Measurements from ENCODE around the gene SEC14L3. TPM values are rescaled to one million over a fixed set of nuclear protein-coding genes. Genes with fewer than 3 reads are reported as not detected.

Gene SEC14L3
- total RNA-seq, 1 donor from 2014 or later, result not detected

- no peaks in the 10 kb centered on the region for H3K9me3 Mint-ChIP-seq (ENCODE audit: unreplicated experiment)
- H3K4me1 Mint-ChIP-seq (ENCODE audit: unreplicated experiment), result no peaks in the 10 kb centered on the region
- H3K4me3 Mint-ChIP-seq (ENCODE audit: unreplicated experiment), result no peak overlapping the region
- H3K36me3 Mint-ChIP-seq (ENCODE audit: unreplicated experiment), result no peaks in the 10 kb centered on the region
- no peak overlapping the region for H3K27ac Mint-ChIP-seq (ENCODE audit: unreplicated experiment)
- peaks cover 16% of the 10 kb centered on the region for H3K27me3 Mint-ChIP-seq (ENCODE audit: unreplicated experiment)
- DNase-seq (ENCODE audit: extremely low spot score, unreplicated experiment), result no peak
- TF ChIP-seq CTCF (IDR thresholded peaks at IDR 0.05), result no peak
Measured at GRCh38 chr22:30439226-30439625, 32.6 kb downstream of the SEC14L3 start.

- H3K27me3 Mint-ChIP-seq (ENCODE audit: unreplicated experiment), result peaks cover 16% of the 10 kb centered on the region
- no peak for DNase-seq (ENCODE audit: extremely low spot score, unreplicated experiment)
- no peak for TF ChIP-seq CTCF (IDR thresholded peaks at IDR 0.05)
- H3K9me3 Mint-ChIP-seq (ENCODE audit: unreplicated experiment), result no peaks in the 10 kb centered on the region
- H3K36me3 Mint-ChIP-seq (ENCODE audit: unreplicated experiment), result no peaks in the 10 kb centered on the region
- no peak overlapping the region for H3K27ac Mint-ChIP-seq (ENCODE audit: unreplicated experiment)
- H3K4me1 Mint-ChIP-seq (ENCODE audit: unreplicated experiment), result no peaks in the 10 kb centered on the region
- no peak overlapping the region for H3K4me3 Mint-ChIP-seq (ENCODE audit: unreplicated experiment)
Measured at GRCh38 chr22:30438559-30438958, 33.3 kb downstream of the SEC14L3 start.

GRCh38 chr22:30436196-30436595 is 35.6 kb downstream of the SEC14L3 start:
- Mint-ChIP-seq H3K9me3 (ENCODE audit: unreplicated experiment) (no peaks in the 10 kb centered on the region), H3K36me3 (ENCODE audit: unreplicated experiment) (no peaks in the 10 kb centered on the region), H3K4me1 (ENCODE audit: unreplicated experiment) (no peaks in the 10 kb centered on the region), H3K27ac (ENCODE audit: unreplicated experiment) (no peak overlapping the region), H3K4me3 (ENCODE audit: unreplicated experiment) (no peak overlapping the region), H3K27me3 (ENCODE audit: unreplicated experiment) (peaks cover 11% of the 10 kb centered on the region)
- no peak for TF ChIP-seq CTCF (IDR thresholded peaks at IDR 0.05)
- no peak for DNase-seq (ENCODE audit: extremely low spot score, unreplicated experiment)

- no peak overlapping the region for H3K27ac Mint-ChIP-seq (ENCODE audit: unreplicated experiment)
- no peak for DNase-seq (ENCODE audit: extremely low spot score, unreplicated experiment)
- no peaks in the 10 kb centered on the region for H3K4me1 Mint-ChIP-seq (ENCODE audit: unreplicated experiment)
- H3K4me3 Mint-ChIP-seq (ENCODE audit: unreplicated experiment), result no peak overlapping the region
- no peak for TF ChIP-seq CTCF (IDR thresholded peaks at IDR 0.05)
- peaks cover 7% of the 10 kb centered on the region for H3K27me3 Mint-ChIP-seq (ENCODE audit: unreplicated experiment)
- H3K9me3 Mint-ChIP-seq (ENCODE audit: unreplicated experiment), result no peaks in the 10 kb centered on the region
- no peaks in the 10 kb centered on the region for H3K36me3 Mint-ChIP-seq (ENCODE audit: unreplicated experiment)
Measured at GRCh38 chr22:30435674-30436126, 36.1 kb downstream of the SEC14L3 start.

GRCh38 chr22:30434843-30435242 is 37.0 kb downstream of the SEC14L3 start:
- no peaks in the 10 kb centered on the region for H3K36me3 Mint-ChIP-seq (ENCODE audit: unreplicated experiment)
- TF ChIP-seq CTCF (IDR thresholded peaks at IDR 0.05), result no peak
- H3K4me3 Mint-ChIP-seq (ENCODE audit: unreplicated experiment), result no peak overlapping the region
- no peaks in the 10 kb centered on the region for H3K9me3 Mint-ChIP-seq (ENCODE audit: unreplicated experiment)
- H3K27me3 Mint-ChIP-seq (ENCODE audit: unreplicated experiment), result peaks cover 3% of the 10 kb centered on the region
- no peak overlapping the region for H3K27ac Mint-ChIP-seq (ENCODE audit: unreplicated experiment)
- no peaks in the 10 kb centered on the region for H3K4me1 Mint-ChIP-seq (ENCODE audit: unreplicated experiment)
- no peak for DNase-seq (ENCODE audit: extremely low spot score, unreplicated experiment)
